CD4-positive, alpha-beta T cell treated with Interleukin-17A for 1 hour (primary cell): ENCODE results near the gene TRPM3.

Experiments
- DNase-seq: peaks from one replicate; pipeline ENCODE4 v3.0.0-alpha.2; 2020

The TRPM3 gene

GRCh38 chr9:71121275-71122021 lies at the start of gene TRPM3:
Gene TRPM3 (minus strand): TSS chr9:71121621. CDS start chr9:71121354, 267 bp downstream.
- DNase-seq, result no peak

GRCh38 chr9:71168418-71168817 lies 47.0 kb upstream of the TRPM3 start:
- no peak for DNase-seq

GRCh38 chr9:71162126-71162525 lies 40.7 kb upstream of the TRPM3 start:
- DNase-seq, result no peak

GRCh38 chr9:71157731-71158130 lies 36.3 kb upstream of the TRPM3 start:
- DNase-seq, result no peak

- no peak for DNase-seq
Observed at GRCh38 chr9:71147368-71147767, 25.9 kb upstream of the TRPM3 start.

- DNase-seq, result no peak
Observed at GRCh38 chr9:71146511-71146910, 25.1 kb upstream of the TRPM3 start.

GRCh38 chr9:71145179-71145578 lies 23.8 kb upstream of the TRPM3 start:
- no peak for DNase-seq

- DNase-seq, result no peak
Observed at GRCh38 chr9:71144495-71144894, 23.1 kb upstream of the TRPM3 start.

GRCh38 chr9:71136696-71137095 lies 15.3 kb upstream of the TRPM3 start:
- DNase-seq, result no peak

- no peak for DNase-seq
Observed at GRCh38 chr9:71131145-71131544, 9.7 kb upstream of the TRPM3 start.

- DNase-seq, result no peak
Observed at GRCh38 chr9:71130521-71130920, 9.1 kb upstream of the TRPM3 start.

- no peak for DNase-seq
Observed at GRCh38 chr9:71128796-71129195, 7.4 kb upstream of the TRPM3 start.

- no peak for DNase-seq
Observed at GRCh38 chr9:71127301-71127700, 5.9 kb upstream of the TRPM3 start.

GRCh38 chr9:71122421-71122820 lies 1.0 kb upstream of the TRPM3 start:
- no peak for DNase-seq

GRCh38 chr9:71122022-71122275 lies 528 bp upstream of the TRPM3 start:
- DNase-seq, result no peak

- DNase-seq, result no peak
Observed at GRCh38 chr9:71120501-71121247, 747 bp downstream of the TRPM3 start.

- DNase-seq, result no peak
Observed at GRCh38 chr9:71119746-71120145, 1.7 kb downstream of the TRPM3 start.

GRCh38 chr9:71118324-71118723 lies 3.1 kb downstream of the TRPM3 start:
- no peak for DNase-seq

GRCh38 chr9:71115448-71115975 lies 5.9 kb downstream of the TRPM3 start:
- DNase-seq, result no peak

- DNase-seq, result no peak
Observed at GRCh38 chr9:71112866-71113265, 8.6 kb downstream of the TRPM3 start.

GRCh38 chr9:71108937-71109336 lies 12.5 kb downstream of the TRPM3 start:
- DNase-seq, result no peak

- no peak for DNase-seq
Observed at GRCh38 chr9:71106992-71107391, 14.4 kb downstream of the TRPM3 start.

GRCh38 chr9:71105192-71105591 lies 16.2 kb downstream of the TRPM3 start:
- DNase-seq, result no peak

- no peak for DNase-seq
Observed at GRCh38 chr9:71098801-71099200, 22.6 kb downstream of the TRPM3 start.

- DNase-seq, result no peak
Observed at GRCh38 chr9:71097671-71098070, 23.8 kb downstream of the TRPM3 start.
